Activated naive CD8-positive, alpha-beta T cell treated with anti-CD3 and anti-CD28 coated beads, Interleukin-2, amount 10 ng/mL, durations not matched to agents 7 days and 5 days (primary cell): Measurements from ENCODE around the gene TM4SF5. TPM values are rescaled to one million over a fixed set of nuclear protein-coding genes. Genes with fewer than 3 reads are reported as not detected.

Experiments
- ATAC-seq: fragments of 150-1000 bp; cut with Tn5 transposase; one replicate; pipeline ENCODE4 v1.10.0; 2021; ENCODE audit warnings: low read depth, moderate library complexity
- POLR2A ChIA-PET: fragments of 350-600 bp; sonication (Branson Sonifier 250); formaldehyde crosslinking; loops from one replicate; lab custom pipeline; 2021; ENCODE audit warnings: antibody characterized with exemption; lab: Charles Lee
- DNase-seq: peaks from one replicate; pipeline ENCODE4 v3.0.0; 2021
- H3K27ac Mint-ChIP-seq: one replicate; pipeline ENCODE4 v1.8.0; 2022; ENCODE audit warnings: mild to moderate bottlenecking, mixed read lengths
- H3K27me3 Mint-ChIP-seq: one replicate; pipeline ENCODE4 v1.8.0; 2022; ENCODE audit warnings: mild to moderate bottlenecking, moderate library complexity, mixed read lengths
- H3K36me3 Mint-ChIP-seq: one replicate; pipeline ENCODE4 v1.8.0; 2021; ENCODE audit warnings: mild to moderate bottlenecking, mixed read lengths
- H3K4me1 Mint-ChIP-seq: one replicate; pipeline ENCODE4 v1.8.0; 2021; ENCODE audit warnings: mixed read lengths
- H3K4me3 Mint-ChIP-seq: one replicate; pipeline ENCODE4 v1.8.0; 2022; ENCODE audit warnings: mild to moderate bottlenecking, moderate library complexity, mixed read lengths
- H3K9me3 Mint-ChIP-seq: one replicate; pipeline ENCODE4 v1.8.0; 2021; ENCODE audit warnings: mixed read lengths
- total RNA-seq, 2 experiments: library from RNA; stranded (reverse); gene quantifications; one replicate each; pipeline ENCODE4 v1.2.3, GENCODE V29; 2021

Gene TM4SF5
- not detected for total RNA-seq

GRCh38 chr17:4771519-4772234 is at the start of gene TM4SF5:
Gene TM4SF5, plus strand, starts transcription at chr17:4771886. Its CDS starts 37 bp downstream, at chr17:4771923.
- ATAC-seq (peak; percentile 100), DNase-seq (peak; percentile 52)
- H3K4me3 Mint-ChIP-seq, result peak within 1 kb of the TSS; percentile 17
- peaks cover 13% of the 10 kb centered on the region for H3K4me1 Mint-ChIP-seq
- H3K9me3 Mint-ChIP-seq, result no peaks in the 10 kb centered on the region
- H3K27me3 Mint-ChIP-seq, result peaks cover 25% of the 10 kb centered on the region
- POLR2A ChIA-PET, result interaction anchor here (0.6 to 1.7 kb wide), 7 partner anchors 17 to 120 kb away, joined by 3 to 6 read pairs (median 3); partner anchors contain the start of genes CXCL16, GLTPD2, PSMB6 and ZMYND15
- no peaks in the 10 kb centered on the region for H3K36me3 Mint-ChIP-seq
- H3K27ac Mint-ChIP-seq, result peak within 1 kb of the TSS; percentile 62

GRCh38 chr17:4722678-4723240 is 48.9 kb upstream of the TM4SF5 start:
- H3K4me1 Mint-ChIP-seq, result peaks cover 12% of the 10 kb centered on the region
- H3K27me3 Mint-ChIP-seq, result peaks cover 3% of the 10 kb centered on the region
- no peaks in the 10 kb centered on the region for H3K9me3 Mint-ChIP-seq
- POLR2A ChIA-PET, result interaction anchor here (1.2 to 2.4 kb wide), 2 partner anchors 8 to 12 kb away, joined by 5 to 8 read pairs; partner anchors contain the start of gene ARRB2
- no peak overlapping the region for H3K4me3 Mint-ChIP-seq
- ATAC-seq (no peak), DNase-seq (no peak)
- H3K27ac Mint-ChIP-seq, result no peak overlapping the region
- H3K36me3 Mint-ChIP-seq, result peaks cover 32% of the 10 kb centered on the region

- Mint-ChIP-seq H3K27ac (peak overlapping the region; percentile 40), H3K4me3 (no peak overlapping the region), H3K4me1 (peaks cover 15% of the 10 kb centered on the region), H3K27me3 (peaks cover 3% of the 10 kb centered on the region), H3K36me3 (peaks cover 21% of the 10 kb centered on the region), H3K9me3 (no peaks in the 10 kb centered on the region)
- DNase-seq (no peak), ATAC-seq (no peak)
- POLR2A ChIA-PET, result interaction anchor here (0.6 to 1.5 kb wide), 4 partner anchors 10 to 385 kb away, joined by 3 to 6 read pairs (median 3); no protein-coding TSS in a partner anchor
These were observed 47.0 kb upstream of the TM4SF5 start for GRCh38 chr17:4724650-4725049.

- Mint-ChIP-seq H3K27ac (no peak overlapping the region), H3K4me3 (no peak overlapping the region), H3K36me3 (peaks cover 20% of the 10 kb centered on the region), H3K27me3 (peaks cover 3% of the 10 kb centered on the region), H3K9me3 (no peaks in the 10 kb centered on the region), H3K4me1 (peaks cover 18% of the 10 kb centered on the region)
- no peak for ATAC-seq
- DNase-seq, result no peak
- POLR2A ChIA-PET, result no interaction called here
These were observed 45.9 kb upstream of the TM4SF5 start for GRCh38 chr17:4725646-4726310.

GRCh38 chr17:4728124-4728523 is 43.6 kb upstream of the TM4SF5 start:
- Mint-ChIP-seq H3K27me3 (peaks cover 3% of the 10 kb centered on the region), H3K27ac (peak overlapping the region; percentile 38), H3K36me3 (peaks cover 5% of the 10 kb centered on the region), H3K4me3 (no peak overlapping the region), H3K4me1 (peaks cover 21% of the 10 kb centered on the region), H3K9me3 (no peaks in the 10 kb centered on the region)
- ATAC-seq, result no peak
- POLR2A ChIA-PET, result interaction anchor here (0.6 kb wide), 1 partner anchor 585 kb away, joined by 3 read pairs; the partner anchor contains the start of genes CYB5D2 and ZZEF1
- no peak for DNase-seq

- ATAC-seq (no peak), DNase-seq (no peak)
- H3K4me3 Mint-ChIP-seq, result peak overlapping the region; percentile 42
- H3K4me1 Mint-ChIP-seq, result peaks cover 23% of the 10 kb centered on the region
- H3K27me3 Mint-ChIP-seq, result peaks cover 11% of the 10 kb centered on the region
- peak overlapping the region; percentile 12 for H3K27ac Mint-ChIP-seq
- no peaks in the 10 kb centered on the region for H3K9me3 Mint-ChIP-seq
- no peaks in the 10 kb centered on the region for H3K36me3 Mint-ChIP-seq
- POLR2A ChIA-PET, result interaction anchor here (1.3 kb wide), 2 partner anchors 57 to 63 kb away, joined by 3 to 4 read pairs; partner anchors contain the start of gene PSMB6
These were observed 38.6 kb upstream of the TM4SF5 start for GRCh38 chr17:4733073-4733531.

GRCh38 chr17:4734857-4735475 is 36.7 kb upstream of the TM4SF5 start:
- peaks cover 21% of the 10 kb centered on the region for H3K27me3 Mint-ChIP-seq
- no peak overlapping the region for H3K4me3 Mint-ChIP-seq
- no peaks in the 10 kb centered on the region for H3K9me3 Mint-ChIP-seq
- DNase-seq (no peak), ATAC-seq (no peak)
- POLR2A ChIA-PET, result interaction anchor here (1.4 kb wide), 1 partner anchor 20 kb away, joined by 3 read pairs; no protein-coding TSS in a partner anchor
- H3K36me3 Mint-ChIP-seq, result no peaks in the 10 kb centered on the region
- no peak overlapping the region for H3K27ac Mint-ChIP-seq
- peaks cover 24% of the 10 kb centered on the region for H3K4me1 Mint-ChIP-seq

GRCh38 chr17:4735876-4736651 is 35.6 kb upstream of the TM4SF5 start:
- DNase-seq (no peak), ATAC-seq (no peak)
- no peaks in the 10 kb centered on the region for H3K9me3 Mint-ChIP-seq
- peaks cover 26% of the 10 kb centered on the region for H3K4me1 Mint-ChIP-seq
- no peaks in the 10 kb centered on the region for H3K36me3 Mint-ChIP-seq
- POLR2A ChIA-PET, result interaction anchor here (0.8 to 1.4 kb wide), 2 partner anchors 21 to 26 kb away, joined by 3 read pairs; partner anchors contain the start of gene ARRB2
- no peak overlapping the region for H3K27ac Mint-ChIP-seq
- H3K4me3 Mint-ChIP-seq, result no peak overlapping the region
- peaks cover 31% of the 10 kb centered on the region for H3K27me3 Mint-ChIP-seq

GRCh38 chr17:4738136-4739121 is 33.3 kb upstream of the TM4SF5 start:
- Mint-ChIP-seq H3K27me3 (peaks cover 37% of the 10 kb centered on the region), H3K4me1 (peaks cover 18% of the 10 kb centered on the region), H3K4me3 (peak overlapping the region; percentile 72), H3K27ac (no peak overlapping the region), H3K36me3 (no peaks in the 10 kb centered on the region), H3K9me3 (no peaks in the 10 kb centered on the region)
- ATAC-seq (peak; percentile 24), DNase-seq (no peak)
- POLR2A ChIA-PET, result interaction anchor here (1.0 to 1.9 kb wide), 2 partner anchors 17 to 23 kb away, joined by 4 to 5 read pairs; no protein-coding TSS in a partner anchor

- Mint-ChIP-seq H3K27me3 (peaks cover 37% of the 10 kb centered on the region), H3K27ac (peak within 1 kb of the TSS; percentile 31), H3K36me3 (no peaks in the 10 kb centered on the region), H3K9me3 (no peaks in the 10 kb centered on the region), H3K4me1 (peaks cover 16% of the 10 kb centered on the region), H3K4me3 (peak within 1 kb of the TSS; percentile 79)
- DNase-seq, result peak; percentile 73
- ATAC-seq, result peak; percentile 69
- POLR2A ChIA-PET, result interaction anchor here (0.7 to 1.9 kb wide), 2 partner anchors 24 to 32 kb away, joined by 3 to 5 read pairs; no protein-coding TSS in a partner anchor
These were observed 32.3 kb upstream of the TM4SF5 start, which contains the start of the genes CXCL16 and ZMYND15 for GRCh38 chr17:4739122-4740024. Gene CXCL16, minus strand, starts transcription at chr17:4739928. Its CDS starts 589 bp downstream, at chr17:4739339. Gene ZMYND15, plus strand, starts transcription at chr17:4739833. Its CDS starts 716 bp downstream, at chr17:4740549.
